Measurements from ENCODE around the gene SPAG16. TPM values are rescaled to one million over a fixed set of nuclear protein-coding genes. Genes with fewer than 3 reads are reported as not detected.

SPAG16 gene
- total RNA-seq, 1 donor from 2014 or later: 16.7 TPM

- Mint-ChIP-seq H3K4me1 (ENCODE audit: low read depth, unreplicated experiment) (peaks cover 5% of the 10 kb centered on the region), H3K27me3 (ENCODE audit: low read depth, unreplicated experiment) (no peaks in the 10 kb centered on the region), H3K27ac (ENCODE audit: unreplicated experiment) (no peak overlapping the region), H3K9me3 (ENCODE audit: unreplicated experiment) (no peaks in the 10 kb centered on the region), H3K36me3 (ENCODE audit: low read depth, unreplicated experiment) (peaks cover 2% of the 10 kb centered on the region), H3K4me3 (ENCODE audit: unreplicated experiment) (peak overlapping the region; percentile 88)
- Histone ChIP-seq H3K36me3 (ENCODE audit: insufficient read depth, low read length) (no peaks in the 10 kb centered on the region), H3K27ac (ENCODE audit: low read depth, low read length) (no peak overlapping the region), H2AFZ (ENCODE audit: low read depth, low read length) (no peak overlapping the region), H3K4me3 (ENCODE audit: insufficient read depth, low read depth, low read length) (peak overlapping the region; percentile 95), H3K79me2 (ENCODE audit: insufficient read depth, low read length) (peaks cover 5% of the 10 kb centered on the region), H3K27me3 (ENCODE audit: insufficient read depth, low read length) (no peaks in the 10 kb centered on the region), H3K9ac (ENCODE audit: low read length) (peak overlapping the region; percentile 90), H3K4me1 (ENCODE audit: insufficient read depth, low read length) (peaks cover 15% of the 10 kb centered on the region), H4K20me1 (ENCODE audit: insufficient read depth, low read length) (peaks cover 4% of the 10 kb centered on the region), H3K9me3 (ENCODE audit: insufficient read depth, low read depth, low read length) (no peaks in the 10 kb centered on the region), H3K4me2 (ENCODE audit: low read length) (peak overlapping the region; percentile 90)
- FAIRE-seq: no peak
- TF ChIP-seq CTCF (IDR thresholded peaks at IDR 0.05; ENCODE audit: insufficient read depth, low read depth, low read length) (no peak), EZH2 (IDR thresholded peaks at IDR 0.05; ENCODE audit: insufficient read depth, low read length) (no peak)
- no peak for DNase-seq (ENCODE audit: low read depth)
Measured at GRCh38 chr2:213285404-213285803, 1.1 kb downstream of the SPAG16 start.

- H3K9me3 ChIP-seq (ENCODE audit: insufficient read depth, low read depth, low read length): no peaks in the 10 kb centered on the region
- peaks cover 4% of the 10 kb centered on the region for H4K20me1 ChIP-seq (ENCODE audit: insufficient read depth, low read length)
- no peak for TF ChIP-seq EZH2 (IDR thresholded peaks at IDR 0.05; ENCODE audit: insufficient read depth, low read length)
- no peak for TF ChIP-seq CTCF (IDR thresholded peaks at IDR 0.05; ENCODE audit: insufficient read depth, low read depth, low read length)
- peaks cover 2% of the 10 kb centered on the region for H3K36me3 Mint-ChIP-seq (ENCODE audit: low read depth, unreplicated experiment)
- H2AFZ ChIP-seq (ENCODE audit: low read depth, low read length): no peak overlapping the region
- FAIRE-seq (no peak), DNase-seq (ENCODE audit: low read depth) (no peak)
- peaks cover 15% of the 10 kb centered on the region for H3K4me1 ChIP-seq (ENCODE audit: insufficient read depth, low read length)
- H3K79me2 ChIP-seq (ENCODE audit: insufficient read depth, low read length): peaks cover 5% of the 10 kb centered on the region
- H3K36me3 ChIP-seq (ENCODE audit: insufficient read depth, low read length): no peaks in the 10 kb centered on the region
- no peak overlapping the region for H3K4me3 Mint-ChIP-seq (ENCODE audit: unreplicated experiment)
- H3K27ac ChIP-seq (ENCODE audit: low read depth, low read length): no peak overlapping the region
- no peaks in the 10 kb centered on the region for H3K27me3 ChIP-seq (ENCODE audit: insufficient read depth, low read length)
- no peak overlapping the region for H3K9ac ChIP-seq (ENCODE audit: low read length)
- no peak overlapping the region for H3K27ac Mint-ChIP-seq (ENCODE audit: unreplicated experiment)
- no peak overlapping the region for H3K4me2 ChIP-seq (ENCODE audit: low read length)
- no peaks in the 10 kb centered on the region for H3K27me3 Mint-ChIP-seq (ENCODE audit: low read depth, unreplicated experiment)
- H3K9me3 Mint-ChIP-seq (ENCODE audit: unreplicated experiment): no peaks in the 10 kb centered on the region
- H3K4me3 ChIP-seq (ENCODE audit: insufficient read depth, low read depth, low read length): no peak overlapping the region
- peaks cover 5% of the 10 kb centered on the region for H3K4me1 Mint-ChIP-seq (ENCODE audit: low read depth, unreplicated experiment)
Measured at GRCh38 chr2:213286161-213286560, 1.9 kb downstream of the SPAG16 start.

- TF ChIP-seq EZH2 (IDR thresholded peaks at IDR 0.05; ENCODE audit: insufficient read depth, low read length) (no peak), CTCF (IDR thresholded peaks at IDR 0.05; ENCODE audit: insufficient read depth, low read depth, low read length) (no peak)
- Mint-ChIP-seq H3K27ac (ENCODE audit: unreplicated experiment) (no peak overlapping the region), H3K4me1 (ENCODE audit: low read depth, unreplicated experiment) (peaks cover 5% of the 10 kb centered on the region), H3K36me3 (ENCODE audit: low read depth, unreplicated experiment) (peaks cover 7% of the 10 kb centered on the region), H3K4me3 (ENCODE audit: unreplicated experiment) (no peak overlapping the region), H3K9me3 (ENCODE audit: unreplicated experiment) (no peaks in the 10 kb centered on the region), H3K27me3 (ENCODE audit: low read depth, unreplicated experiment) (no peaks in the 10 kb centered on the region)
- FAIRE-seq (no peak), DNase-seq (ENCODE audit: low read depth) (peak; percentile 62)
- Histone ChIP-seq H3K36me3 (ENCODE audit: insufficient read depth, low read length) (no peaks in the 10 kb centered on the region), H2AFZ (ENCODE audit: low read depth, low read length) (no peak overlapping the region), H3K27me3 (ENCODE audit: insufficient read depth, low read length) (no peaks in the 10 kb centered on the region), H3K4me1 (ENCODE audit: insufficient read depth, low read length) (peaks cover 15% of the 10 kb centered on the region), H3K27ac (ENCODE audit: low read depth, low read length) (no peak overlapping the region), H3K9ac (ENCODE audit: low read length) (no peak overlapping the region), H3K4me2 (ENCODE audit: low read length) (peak overlapping the region; percentile 46), H4K20me1 (ENCODE audit: insufficient read depth, low read length) (peaks cover 4% of the 10 kb centered on the region), H3K4me3 (ENCODE audit: insufficient read depth, low read depth, low read length) (no peak overlapping the region), H3K79me2 (ENCODE audit: insufficient read depth, low read length) (peaks cover 14% of the 10 kb centered on the region), H3K9me3 (ENCODE audit: insufficient read depth, low read depth, low read length) (no peaks in the 10 kb centered on the region)
Measured at GRCh38 chr2:213288913-213289700, 4.8 kb downstream of the SPAG16 start.

Data from astrocyte (in vitro differentiated cells and primary cell).